Measurements from ENCODE around the gene FAM110D. TPM values are rescaled to one million over a fixed set of nuclear protein-coding genes. Genes with fewer than 3 reads are reported as not detected.

Gene FAM110D
- total and polyA plus RNA-seq, 10 of the 15 experiments (the other 5 are each of a cell fraction or from before 2014, with no cell fraction given): 0.06 TPM; not detected in 9

DNA sequence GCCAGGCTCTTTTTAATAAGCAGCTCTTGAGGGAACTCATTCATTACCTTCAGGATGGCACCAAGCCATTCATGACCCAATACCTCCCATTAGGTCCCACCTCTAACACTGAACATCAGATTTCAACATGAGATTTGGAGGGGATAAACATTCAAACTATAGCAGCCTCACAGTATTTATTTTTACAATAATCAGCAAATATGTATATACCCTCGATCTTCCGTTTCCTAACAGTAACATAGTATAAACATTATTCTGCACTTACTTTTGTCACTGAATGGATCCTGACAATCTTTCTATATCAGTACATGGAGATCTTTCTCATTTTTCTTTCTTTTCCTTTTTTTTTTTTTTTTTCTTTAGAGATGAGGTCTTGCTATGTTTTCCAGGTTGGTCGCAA, 36.9 kb downstream of the FAM110D start:
- H3K79me2 ChIP-seq (ENCODE audit: control insufficient read depth, insufficient read depth, low read length): no peaks in the 10 kb centered on the region
- TF ChIP-seq NR2F1 (conservative IDR thresholded peaks at IDR 0.05) (no peak), ETV6 (conservative IDR thresholded peaks at IDR 0.05 in 1 of 2, IDR thresholded peaks at IDR 0.05 in 1 of 2; ENCODE audit: borderline replicate concordance in 1 of 2, low read depth in 1 of 2) (no peak), SP1 (IDR thresholded peaks at IDR 0.05; ENCODE audit: low read depth, low read length) (no peak), HDAC6 (IDR thresholded peaks at IDR 0.05; ENCODE audit: unreplicated experiment) (no peak), GATAD2B (conservative IDR thresholded peaks at IDR 0.05; ENCODE audit: low read depth) (no peak), JUND (IDR thresholded peaks at IDR 0.05; ENCODE audit: low read depth, low read length) (no peak), TARDBP (IDR thresholded peaks at IDR 0.05; ENCODE audit: borderline replicate concordance) (no peak), YY1 (IDR thresholded peaks at IDR 0.05; ENCODE audit: low read depth, low read length) (no peak), PAX8 (IDR thresholded peaks at IDR 0.05) (no peak)
- TF ChIP-seq, protein P1, sequence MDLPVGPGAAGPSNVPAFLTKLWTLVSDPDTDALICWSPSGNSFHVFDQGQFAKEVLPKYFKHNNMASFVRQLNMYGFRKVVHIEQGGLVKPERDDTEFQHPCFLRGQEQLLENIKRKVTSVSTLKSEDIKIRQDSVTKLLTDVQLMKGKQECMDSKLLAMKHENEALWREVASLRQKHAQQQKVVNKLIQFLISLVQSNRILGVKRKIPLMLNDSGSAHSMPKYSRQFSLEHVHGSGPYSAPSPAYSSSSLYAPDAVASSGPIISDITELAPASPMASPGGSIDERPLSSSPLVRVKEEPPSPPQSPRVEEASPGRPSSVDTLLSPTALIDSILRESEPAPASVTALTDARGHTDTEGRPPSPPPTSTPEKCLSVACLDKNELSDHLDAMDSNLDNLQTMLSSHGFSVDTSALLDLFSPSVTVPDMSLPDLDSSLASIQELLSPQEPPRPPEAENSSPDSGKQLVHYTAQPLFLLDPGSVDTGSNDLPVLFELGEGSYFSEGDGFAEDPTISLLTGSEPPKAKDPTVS (IDR thresholded peaks at IDR 0.05; ENCODE audit: low read depth, low read length): no peak
- TF ChIP-seq, protein P2, sequence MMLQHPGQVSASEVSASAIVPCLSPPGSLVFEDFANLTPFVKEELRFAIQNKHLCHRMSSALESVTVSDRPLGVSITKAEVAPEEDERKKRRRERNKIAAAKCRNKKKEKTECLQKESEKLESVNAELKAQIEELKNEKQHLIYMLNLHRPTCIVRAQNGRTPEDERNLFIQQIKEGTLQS (IDR thresholded peaks at IDR 0.05; ENCODE audit: borderline replicate concordance, extremely low read depth, low read depth, low read length): no peak
- TF ChIP-seq, protein P3, sequence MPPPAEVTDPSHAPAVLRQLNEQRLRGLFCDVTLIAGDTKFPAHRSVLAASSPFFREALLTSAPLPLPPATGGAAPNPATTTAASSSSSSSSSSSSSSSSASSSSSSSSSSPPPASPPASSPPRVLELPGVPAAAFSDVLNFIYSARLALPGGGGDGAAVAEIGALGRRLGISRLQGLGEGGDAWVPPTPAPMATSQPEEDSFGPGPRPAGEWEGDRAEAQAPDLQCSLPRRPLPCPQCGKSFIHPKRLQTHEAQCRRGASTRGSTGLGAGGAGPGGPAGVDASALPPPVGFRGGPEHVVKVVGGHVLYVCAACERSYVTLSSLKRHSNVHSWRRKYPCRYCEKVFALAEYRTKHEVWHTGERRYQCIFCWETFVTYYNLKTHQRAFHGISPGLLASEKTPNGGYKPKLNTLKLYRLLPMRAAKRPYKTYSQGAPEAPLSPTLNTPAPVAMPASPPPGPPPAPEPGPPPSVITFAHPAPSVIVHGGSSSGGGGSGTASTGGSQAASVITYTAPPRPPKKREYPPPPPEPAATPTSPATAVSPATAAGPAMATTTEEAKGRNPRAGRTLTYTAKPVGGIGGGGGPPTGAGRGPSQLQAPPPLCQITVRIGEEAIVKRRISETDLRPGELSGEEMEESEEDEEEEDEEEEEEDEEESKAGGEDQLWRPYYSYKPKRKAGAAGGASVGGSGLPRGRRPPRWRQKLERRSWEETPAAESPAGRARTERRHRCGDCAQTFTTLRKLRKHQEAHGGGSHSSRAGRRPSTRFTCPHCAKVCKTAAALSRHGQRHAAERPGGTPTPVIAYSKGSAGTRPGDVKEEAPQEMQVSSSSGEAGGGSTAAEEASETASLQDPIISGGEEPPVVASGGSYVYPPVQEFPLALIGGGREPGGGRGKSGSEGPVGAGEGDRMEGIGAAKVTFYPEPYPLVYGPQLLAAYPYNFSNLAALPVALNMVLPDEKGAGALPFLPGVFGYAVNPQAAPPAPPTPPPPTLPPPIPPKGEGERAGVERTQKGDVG (CRISPR knock-in tag; IDR thresholded peaks at IDR 0.05): no peak
- TF ChIP-seq, protein P4, sequence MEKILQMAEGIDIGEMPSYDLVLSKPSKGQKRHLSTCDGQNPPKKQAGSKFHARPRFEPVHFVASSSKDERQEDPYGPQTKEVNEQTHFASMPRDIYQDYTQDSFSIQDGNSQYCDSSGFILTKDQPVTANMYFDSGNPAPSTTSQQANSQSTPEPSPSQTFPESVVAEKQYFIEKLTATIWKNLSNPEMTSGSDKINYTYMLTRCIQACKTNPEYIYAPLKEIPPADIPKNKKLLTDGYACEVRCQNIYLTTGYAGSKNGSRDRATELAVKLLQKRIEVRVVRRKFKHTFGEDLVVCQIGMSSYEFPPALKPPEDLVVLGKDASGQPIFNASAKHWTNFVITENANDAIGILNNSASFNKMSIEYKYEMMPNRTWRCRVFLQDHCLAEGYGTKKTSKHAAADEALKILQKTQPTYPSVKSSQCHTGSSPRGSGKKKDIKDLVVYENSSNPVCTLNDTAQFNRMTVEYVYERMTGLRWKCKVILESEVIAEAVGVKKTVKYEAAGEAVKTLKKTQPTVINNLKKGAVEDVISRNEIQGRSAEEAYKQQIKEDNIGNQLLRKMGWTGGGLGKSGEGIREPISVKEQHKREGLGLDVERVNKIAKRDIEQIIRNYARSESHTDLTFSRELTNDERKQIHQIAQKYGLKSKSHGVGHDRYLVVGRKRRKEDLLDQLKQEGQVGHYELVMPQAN (conservative IDR thresholded peaks at IDR 0.05): no peak
- in situ Hi-C loops (cut with MboI): no loop called here
- no peak overlapping the region for H2AFZ ChIP-seq (ENCODE audit: control insufficient read depth, low read depth, low read length)
- ChIA-PET SMC1A (ENCODE audit: uncharacterized antibody, unreplicated experiment) (no interaction called here), RAD21 (ENCODE audit: unreplicated experiment) (no interaction called here), POLR2A (no interaction called here), CTCF (interaction anchor here (1.0 kb wide), 1 partner anchor 222 kb away, joined by 3 read pairs; no protein-coding TSS in a partner anchor)
- no peaks in the 10 kb centered on the region for H3K27me3 ChIP-seq (replicated peaks in 1 of 2; ENCODE audit: control insufficient read depth in 2 of 2, insufficient read depth in 2 of 2, low read length in 1 of 2)
- no peak overlapping the region for H3K27ac ChIP-seq (ENCODE audit: control insufficient read depth, insufficient read depth)
- no peak overlapping the region for H3K4me3 ChIP-seq
- no peak overlapping the region for H3K4me2 ChIP-seq (ENCODE audit: control insufficient read depth, insufficient read depth)
- no peak overlapping the region for H3K9ac ChIP-seq (ENCODE audit: control insufficient read depth, insufficient read depth, low read length)
- BruUV-seq (replicated peaks): no TSS peak
- no peaks in the 10 kb centered on the region for H4K20me1 ChIP-seq (ENCODE audit: control insufficient read depth, insufficient read depth)
- H3K4me1 ChIP-seq (ENCODE audit: control insufficient read depth, insufficient read depth, low read length): no peaks in the 10 kb centered on the region
- ATAC-seq (no peak), DNase-seq (ENCODE audit: low read depth, low spot score) (no peak), FAIRE-seq (no peak)
- WGBS (ENCODE audit: insufficient coverage, insufficient replicate concordance, low lambda C conversion rate, missing lambda C conversion rate): 43% methylated on average over 2 of the region's 3 CpGs
- no peaks in the 10 kb centered on the region for H3K9me3 ChIP-seq (replicated peaks; ENCODE audit: control insufficient read depth, insufficient read depth, low read length)
- no peaks in the 10 kb centered on the region for H3K36me3 ChIP-seq (ENCODE audit: control insufficient read depth in 2 of 2, insufficient read depth in 2 of 2, low read length in 1 of 2)
- intact Hi-C loops (cut with micrococcal nuclease; ENCODE audit: unreplicated experiment): no loop called here
